HPDE6-E6E7 (cell line): ENCODE measurements around the gene CEMIP2.

Experiments used
- DNase-seq: peaks from one replicate; pipeline ENCODE4 v3.0.0; 2011; ENCODE audit warnings: missing footprints; ENCODE audit errors: extremely low spot score

Gene CEMIP2

GRCh38 chr9:71769175-71770161 lies 1.2 kb upstream of the CEMIP2 start:
- DNase-seq = no peak

GRCh38 chr9:71767776-71768321 lies 464 bp downstream of the CEMIP2 start:
- DNase-seq = no peak

DNA sequence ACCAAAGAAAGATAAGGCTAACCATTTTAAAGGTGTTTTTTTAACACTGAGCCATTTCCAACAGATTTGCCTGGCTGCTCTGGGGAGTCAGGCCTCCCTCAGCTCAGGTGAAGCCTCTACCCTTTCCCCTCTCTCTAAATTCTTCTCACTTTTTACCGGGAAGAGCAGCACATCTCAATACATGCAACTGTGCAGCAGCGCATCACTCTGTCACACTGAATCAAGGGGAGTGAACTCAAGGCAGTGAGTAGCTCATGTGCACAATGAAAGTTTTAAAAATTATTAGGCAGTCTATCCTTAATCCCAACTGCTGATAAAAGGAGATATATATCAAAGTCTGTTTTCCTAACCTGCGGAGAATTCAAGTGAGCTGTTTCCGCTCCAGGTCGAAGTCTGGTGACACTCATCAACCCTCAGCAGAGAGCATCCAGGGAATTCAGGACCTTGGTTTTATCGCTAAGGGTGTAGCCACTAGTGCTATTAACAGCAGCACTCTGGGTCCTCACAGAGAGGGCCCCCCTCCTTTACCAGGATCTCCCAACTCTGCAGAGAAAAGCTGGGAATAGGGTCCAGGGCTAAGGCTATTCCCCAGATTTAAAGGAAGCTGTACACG lies 1.0 kb downstream of the CEMIP2 start:
- DNase-seq = no peak

GRCh38 chr9:71766663-71767062 lies 1.6 kb downstream of the CEMIP2 start:
- no peak for DNase-seq

GRCh38 chr9:71765693-71766092 lies 2.6 kb downstream of the CEMIP2 start:
- no peak for DNase-seq

GRCh38 chr9:71764891-71765290 lies 3.4 kb downstream of the CEMIP2 start:
- no peak for DNase-seq

DNA sequence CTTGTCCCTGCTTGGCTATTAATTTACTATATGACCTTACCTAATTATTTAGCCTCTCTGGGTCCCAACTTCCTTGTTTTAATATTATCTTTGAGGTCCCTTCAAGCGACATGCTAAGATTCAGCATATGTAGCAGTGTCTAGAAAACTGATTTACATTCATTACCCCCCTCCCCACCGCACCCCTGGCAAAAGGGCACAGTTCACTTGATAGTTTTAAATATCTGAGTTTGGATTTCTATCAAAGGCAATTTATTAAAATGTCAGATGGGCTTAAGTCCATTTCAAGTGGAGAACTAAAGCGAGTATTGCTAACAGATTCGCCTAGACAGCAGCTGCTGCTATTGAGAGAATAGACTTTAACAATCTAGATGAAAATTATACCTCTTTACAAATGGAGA lies 3.9 kb downstream of the CEMIP2 start:
- DNase-seq = no peak

GRCh38 chr9:71763832-71764231 lies 4.5 kb downstream of the CEMIP2 start:
- DNase-seq = no peak

DNA sequence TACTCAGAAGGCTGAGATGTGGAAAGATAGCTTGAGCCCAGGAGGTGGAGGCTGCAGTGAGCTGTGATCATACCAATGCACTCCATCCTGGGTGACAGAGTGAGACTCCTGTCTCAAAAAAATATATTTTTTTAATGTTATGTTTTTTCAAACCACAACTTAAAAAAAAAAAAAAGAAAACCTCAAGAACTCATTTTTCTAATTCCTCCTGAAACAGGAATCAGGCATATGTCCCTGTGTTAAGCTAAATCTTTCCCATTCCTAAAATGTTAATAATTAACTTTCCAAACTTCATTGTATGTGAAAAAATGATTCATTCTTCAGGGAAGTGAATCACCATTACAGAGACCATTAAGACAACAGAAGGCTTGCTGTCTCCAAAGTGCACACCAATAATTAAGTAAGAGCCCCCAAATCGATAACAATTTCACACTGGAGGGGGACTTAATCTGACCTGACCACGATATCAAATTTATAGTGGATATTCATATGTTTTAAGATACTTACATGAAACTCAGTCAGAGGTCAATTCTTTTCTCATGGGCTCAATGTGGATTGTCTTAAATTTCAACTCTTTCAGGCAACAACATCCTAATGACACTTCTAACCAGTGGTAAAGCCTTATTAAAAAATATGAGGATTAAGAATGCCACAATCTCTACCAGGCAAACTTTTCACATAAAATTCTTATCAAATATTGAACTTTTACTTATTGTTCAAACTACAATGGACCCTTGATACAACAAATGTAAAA lies 5.2 kb downstream of the CEMIP2 start:
- DNase-seq = no peak

GRCh38 chr9:71761938-71762353 lies 6.4 kb downstream of the CEMIP2 start:
- no peak for DNase-seq

DNA sequence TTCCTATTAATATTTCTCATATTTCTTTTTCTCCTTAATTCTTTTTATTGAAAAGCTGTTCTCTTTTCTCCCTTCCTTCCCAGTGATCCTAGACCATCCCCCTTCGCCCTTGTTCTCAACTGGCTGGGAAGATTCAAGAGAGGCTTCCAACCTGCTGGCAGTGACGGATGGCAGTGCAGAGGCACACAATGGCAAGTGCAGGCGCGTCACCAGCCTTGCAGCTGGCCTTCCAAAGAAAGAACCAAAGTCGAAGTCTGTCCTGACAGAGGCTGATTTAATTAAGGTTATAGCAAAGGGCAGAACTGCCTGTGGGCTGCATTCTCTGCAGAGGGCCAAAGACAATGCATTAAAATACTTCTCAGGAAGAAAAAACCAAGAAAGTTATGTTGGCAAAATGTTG lies 7.4 kb downstream of the CEMIP2 start:
- DNase-seq = no peak

DNA sequence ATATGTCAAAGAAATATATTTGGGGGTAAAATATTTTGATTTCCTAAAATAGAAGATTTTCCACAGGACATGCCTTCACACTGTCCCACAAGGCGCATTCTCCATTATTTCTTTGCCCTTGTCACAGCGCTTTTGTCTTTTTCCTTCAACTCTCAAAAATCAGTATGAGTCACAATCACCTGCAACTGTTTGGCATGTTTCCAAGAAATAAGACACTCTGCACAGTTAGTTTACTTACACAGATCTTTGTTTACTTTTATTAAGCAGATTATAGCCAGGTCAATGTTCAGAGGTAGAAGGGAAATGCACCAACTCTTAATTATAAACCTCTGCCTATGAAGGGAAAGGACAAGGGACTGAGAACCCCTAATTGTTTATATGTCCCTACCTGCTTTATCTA lies 9.5 kb downstream of the CEMIP2 start:
- DNase-seq = no peak

- no peak for DNase-seq
These were observed 10.0 kb downstream of the CEMIP2 start for GRCh38 chr9:71758277-71758676.

- no peak for DNase-seq
These were observed 11.6 kb downstream of the CEMIP2 start for GRCh38 chr9:71756753-71757152.

- no peak for DNase-seq
These were observed 12.4 kb downstream of the CEMIP2 start for GRCh38 chr9:71755869-71756268.

DNA sequence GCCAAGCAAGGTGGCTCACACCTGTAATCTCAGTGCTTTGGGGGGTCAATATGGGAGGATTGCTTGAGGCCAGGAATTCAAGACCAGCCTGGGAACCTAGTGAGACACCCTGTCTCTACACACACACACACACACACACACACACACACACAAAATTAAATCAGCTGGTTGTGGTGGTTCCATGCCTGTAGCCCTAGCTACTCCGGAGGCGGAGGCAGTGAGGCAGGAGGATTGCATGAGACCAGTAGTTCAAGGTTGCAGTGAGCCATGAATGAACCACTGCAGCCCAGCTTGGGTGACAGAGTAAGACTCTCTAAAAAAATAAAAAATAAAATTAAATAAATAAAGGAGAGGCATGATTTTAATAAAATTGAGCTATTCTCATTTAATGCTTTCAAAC lies 13.1 kb downstream of the CEMIP2 start:
- no peak for DNase-seq

GRCh38 chr9:71754151-71754550 lies 14.2 kb downstream of the CEMIP2 start:
- DNase-seq = no peak

- no peak for DNase-seq
These were observed 15.4 kb downstream of the CEMIP2 start for GRCh38 chr9:71752928-71753327.

DNA sequence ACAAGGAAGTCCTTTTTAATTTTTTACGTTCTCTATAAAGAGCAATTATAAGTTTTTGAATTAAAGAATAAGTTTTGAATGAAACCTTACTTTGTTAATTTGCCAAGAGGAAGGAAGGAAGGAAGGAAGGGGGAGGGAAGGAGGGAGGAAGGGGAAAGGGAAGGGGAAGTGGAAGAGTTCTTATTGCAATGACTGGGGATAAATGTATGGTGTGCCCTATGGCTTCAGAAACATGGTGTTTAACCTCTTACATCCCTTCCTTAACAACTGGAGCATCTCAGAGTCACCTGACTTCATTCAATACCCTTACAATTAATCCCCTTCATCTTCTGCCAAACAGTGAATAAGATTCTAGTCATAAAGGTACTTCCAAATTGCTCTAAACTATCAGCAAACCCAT lies 16.0 kb downstream of the CEMIP2 start:
- DNase-seq = no peak

DNA sequence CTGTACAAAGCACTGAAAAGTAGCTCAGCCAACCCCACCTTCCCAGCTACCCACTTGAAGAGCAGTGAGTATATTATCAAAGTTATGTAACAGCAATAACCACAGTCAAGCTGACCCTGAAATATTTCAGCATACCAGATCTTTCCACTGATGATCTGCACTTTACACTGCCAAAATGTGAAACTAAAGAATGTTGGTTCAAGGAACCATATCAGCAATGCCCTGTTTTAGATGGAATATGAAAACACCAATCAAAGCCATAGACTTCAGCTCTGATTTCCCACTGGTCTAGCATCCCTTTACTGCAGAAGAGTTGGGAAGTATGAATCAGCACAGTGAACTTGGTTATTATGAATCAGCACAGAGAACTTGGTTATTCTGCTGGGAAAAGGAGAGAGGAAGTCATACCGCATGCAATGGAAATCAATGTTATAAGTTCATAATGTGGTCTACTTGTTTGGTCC lies 20.0 kb downstream of the CEMIP2 start:
- no peak for DNase-seq

GRCh38 chr9:71747576-71747975 lies 20.7 kb downstream of the CEMIP2 start:
- no peak for DNase-seq

GRCh38 chr9:71746758-71747125 lies 21.6 kb downstream of the CEMIP2 start:
- no peak for DNase-seq
